HCT116 (cell line): ENCODE measurements around the gene DENND1A. TPM values are rescaled to one million over a fixed set of nuclear protein-coding genes. Genes with fewer than 3 reads are reported as not detected.

Experiments used
- ATAC-seq: fragments of 200-7000 bp; cut with Tn5 transposase; 2 replicates; pipeline ENCODE4 v1.9.1; 2020; ENCODE audit warnings: mild to moderate bottlenecking, moderate library complexity
- BruUV-seq: library from RNA; stranded (reverse); fragments of 400-500 nt; replicated peaks from 2 replicates; lab custom pipeline; 2021; lab: Mats Ljungman, UMichigan
- CTCF ChIA-PET: fragments of 300-600 bp; sonication (Branson Sonifier 250); formaldehyde crosslinking; loops from one replicate; lab custom pipeline; 2021; ENCODE audit warnings: antibody characterized with exemption; lab: Charles Lee
- POLR2A ChIA-PET: fragments of 300-600, 350-600 bp; sonication (Branson Sonifier 250); formaldehyde crosslinking; loops from one replicate; lab custom pipeline; 2021; ENCODE audit warnings: antibody characterized with exemption; lab: Charles Lee
- RAD21 ChIA-PET, 2 experiments: fragments of 300-600 bp; sonication (Branson Sonifier 250); formaldehyde crosslinking; loops; one replicate each; lab custom pipeline; 2023; ENCODE audit warnings: low total read pairs in 2 of 2; ENCODE audit not compliant: uncharacterized antibody in 2 of 2, unreplicated experiment in 2 of 2, low non-redundant PET in 1 of 2; lab: Charles Lee
- DNase-seq: peaks from one replicate; pipeline ENCODE4 v3.0.0-alpha.2; 2010; ENCODE audit warnings: low read depth, low spot score
- H2AFZ ChIP-seq: fragments of 200-600 bp; shearing (Covaris generic), sonication (generic); 2 replicates; pipeline ENCODE4 v1.6.1; 2017; ENCODE audit warnings: low read depth, mixed run types, mixed read lengths, antibody characterized with exemption, low read length; ENCODE audit not compliant: poor library complexity, severe bottlenecking
- H3K27ac ChIP-seq: 2 replicates; pipeline ENCODE4 v1.5.1; 2012; ENCODE audit warnings: low read depth, low read length
- H3K27me3 ChIP-seq: fragments of 200-600 bp; sonication (generic); 2 replicates; pipeline ENCODE4 v1.6.1; 2016; ENCODE audit warnings: mixed run types, low read length, mixed read lengths; ENCODE audit not compliant: insufficient read depth
- H3K36me3 ChIP-seq, 2 experiments: fragments of 200-500 bp in 1 of 2; fragments of 200-600 bp in 1 of 2; sonication (Bioruptor generic) in 1 of 2; sonication (generic) in 1 of 2; 2 replicates each; pipeline versions ENCODE4 v1.5.1 to v1.6.1; 2014 to 2016; ENCODE audit warnings: low read length in 2 of 2, inconsistent platforms in 1 of 2, mixed read lengths in 1 of 2, mixed run types in 1 of 2; ENCODE audit not compliant: insufficient read depth in 2 of 2, control insufficient read depth in 1 of 2
- H3K4me1 ChIP-seq, 2 experiments: fragments of 200-600 bp in 1 of 2; sonication (generic) in 1 of 2; 2 replicates each; pipeline versions ENCODE4 v1.5.1 to v1.6.1; 2012 to 2017; ENCODE audit warnings: low read length in 2 of 2, inconsistent platforms in 1 of 2, mild to moderate bottlenecking in 1 of 2, mixed read lengths in 1 of 2, mixed run types in 1 of 2, moderate library complexity in 1 of 2; ENCODE audit not compliant: insufficient read depth in 2 of 2, control insufficient read depth in 1 of 2
- H3K4me2 ChIP-seq: fragments of 200-600 bp; sonication (generic); 2 replicates; pipeline ENCODE4 v1.6.1; 2017; ENCODE audit warnings: mixed run types, low read length, mixed read lengths
- H3K4me3 ChIP-seq, 2 experiments: fragments of 200-600 bp in 1 of 2; sonication (generic) in 1 of 2; replicated peaks in 1 of 2; 2 replicates each; pipeline ENCODE4 v1.5.1; 2011 to 2016; ENCODE audit warnings: low read length in 2 of 2, control low read depth in 1 of 2, low read depth in 1 of 2, mild to moderate bottlenecking in 1 of 2, mixed read lengths in 1 of 2, mixed run types in 1 of 2
- H3K79me2 ChIP-seq: fragments of 200-600 bp; sonication (generic); 2 replicates; pipeline ENCODE4 v1.6.1; 2017; ENCODE audit warnings: mild to moderate bottlenecking, mixed run types, low read length, moderate library complexity, mixed read lengths; ENCODE audit not compliant: insufficient read depth
- H3K9ac ChIP-seq: fragments of 200-600 bp; sonication (generic); 2 replicates; pipeline ENCODE4 v1.6.1; 2016; ENCODE audit warnings: low read length, mixed read lengths
- H3K9me2 ChIP-seq: fragments of 200-600 bp; sonication (generic), shearing (Covaris generic); 2 replicates; pipeline ENCODE4 v1.6.1; 2017; ENCODE audit warnings: mixed run types, mild to moderate bottlenecking, moderate library complexity; ENCODE audit not compliant: insufficient read depth
- H3K9me3 ChIP-seq, 2 experiments: fragments of 200-500 bp in 1 of 2; fragments of 200-600 bp in 1 of 2; sonication (Bioruptor generic) in 1 of 2; sonication (generic) in 1 of 2; 2 replicates each; pipeline ENCODE4 v1.6.1; 2014 to 2017; ENCODE audit warnings: low read length in 2 of 2, mixed read lengths in 2 of 2, inconsistent platforms in 1 of 2, low read depth in 1 of 2, mild to moderate bottlenecking in 1 of 2, mixed run types in 1 of 2, moderate library complexity in 1 of 2; ENCODE audit not compliant: control insufficient read depth in 1 of 2, insufficient read depth in 1 of 2
- H4K20me1 ChIP-seq: fragments of 200-600 bp; sonication (generic), shearing (Covaris generic); 2 replicates; pipeline ENCODE4 v1.6.1; 2017; ENCODE audit warnings: mixed run types, mild to moderate bottlenecking, moderate library complexity; ENCODE audit not compliant: insufficient read depth
- CBX3 ChIP-seq: IDR thresholded peaks from 2 replicates; pipeline ENCODE4 v1.6.1; 2012; ENCODE audit warnings: low read depth
- CEBPB ChIP-seq: IDR thresholded peaks from 2 replicates; pipeline ENCODE4 v1.6.1; 2012; ENCODE audit warnings: low read depth
- EGR1 ChIP-seq: IDR thresholded peaks from 2 replicates; pipeline ENCODE4 v1.6.1; 2012; ENCODE audit warnings: low read depth
- JUND ChIP-seq: IDR thresholded peaks from 2 replicates; pipeline ENCODE4 v1.6.1; 2012
- POLR2A ChIP-seq: IDR thresholded peaks from 2 replicates; pipeline ENCODE4 v1.7.0; 2011; ENCODE audit warnings: borderline replicate concordance; ENCODE audit not compliant: insufficient read depth, insufficient read length; ENCODE audit errors: extremely low read depth
- POLR2AphosphoS5 ChIP-seq: IDR thresholded peaks from 2 replicates; pipeline ENCODE4 v1.6.1; 2011; ENCODE audit warnings: mild to moderate bottlenecking, low read depth, low read length, moderate library complexity
- RAD21 ChIP-seq: IDR thresholded peaks from 2 replicates; pipeline ENCODE4 v1.6.1; 2012; ENCODE audit warnings: low read depth, mild to moderate bottlenecking
- SP1 ChIP-seq: IDR thresholded peaks from 2 replicates; pipeline ENCODE4 v1.6.1; 2012; ENCODE audit warnings: low read depth
- YY1 ChIP-seq: IDR thresholded peaks from 2 replicates; pipeline ENCODE4 v1.6.1; 2011; ENCODE audit warnings: low read length, low read depth, moderate library complexity, mild to moderate bottlenecking; ENCODE audit not compliant: insufficient replicate concordance; ENCODE audit errors: extremely low read depth
- ZFX ChIP-seq: fragments of 450-650 bp; IDR thresholded peaks from 2 replicates; pipeline ENCODE4 v1.6.1; 2017
- ZNF274 ChIP-seq: fragments of 200-500 bp; sonication (Bioruptor generic); IDR thresholded peaks from 2 replicates; pipeline ENCODE4 v1.6.1; 2014; ENCODE audit warnings: mild to moderate bottlenecking, low read depth, low read length, inconsistent platforms
- intact Hi-C: fragments of 100-400 bp; cut with micrococcal nuclease; formaldehyde crosslinking; loops from 2 replicates; pipeline ENCODE4 v1.10.0; 2022
- total RNA-seq: library from RNA; stranded (reverse); gene quantifications from one replicate; pipeline ENCODE4 v1.2.1, GENCODE V29; 2021; ENCODE audit not compliant: unreplicated experiment
- TF ChIP-seq, protein P1 (sequence below): IDR thresholded peaks from 2 replicates; pipeline ENCODE4 v1.6.1; 2012
- TF ChIP-seq, protein P2 (sequence below), 3 experiments: fragments of 200-600 bp in 1 of 3; sonication (generic) in 1 of 3; IDR thresholded peaks in 2 of 3; conservative IDR thresholded peaks in 1 of 3; 2 replicates each; pipeline ENCODE4 v1.5.1; 2012 to 2017; ENCODE audit warnings: low read depth in 2 of 3, low read length in 2 of 3, antibody characterized with exemption in 1 of 3, borderline replicate concordance in 1 of 3, control low read depth in 1 of 3, mild to moderate bottlenecking in 1 of 3, mixed read lengths in 1 of 3, mixed run types in 1 of 3, moderate library complexity in 1 of 3; ENCODE audit not compliant: insufficient read depth in 1 of 3

The DENND1A gene
- total RNA-seq, 1 experiment from 2014 or later, result 33.0 TPM

DNA sequence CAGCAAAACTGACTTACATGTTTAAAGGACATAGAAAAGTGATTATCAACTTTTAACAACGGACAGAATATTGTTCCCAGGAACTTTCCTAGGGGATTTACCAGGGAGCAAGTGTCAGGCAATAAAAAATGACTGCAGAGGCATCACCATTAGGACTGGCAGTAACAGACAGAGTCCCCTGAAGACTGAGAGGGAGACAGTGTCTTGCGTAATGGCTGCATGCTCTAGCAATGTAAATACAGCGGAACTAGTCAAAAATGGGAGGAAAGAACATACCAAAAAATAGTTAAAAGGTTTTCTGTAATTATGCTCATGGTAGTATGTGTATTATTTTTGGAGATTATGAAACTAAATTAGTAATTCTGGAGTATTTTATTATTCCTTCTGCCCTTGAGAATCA is 392.1 kb downstream of the DENND1A start (continued):
- TF ChIP-seq SP1 (no peak), YY1 (no peak), EGR1 (no peak), CEBPB (no peak), ZNF274 (no peak)
- TF ChIP-seq, protein P1, sequence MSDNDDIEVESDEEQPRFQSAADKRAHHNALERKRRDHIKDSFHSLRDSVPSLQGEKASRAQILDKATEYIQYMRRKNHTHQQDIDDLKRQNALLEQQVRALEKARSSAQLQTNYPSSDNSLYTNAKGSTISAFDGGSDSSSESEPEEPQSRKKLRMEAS, result no peak
- TF ChIP-seq, all 23 proteins: peak for 0

DNA sequence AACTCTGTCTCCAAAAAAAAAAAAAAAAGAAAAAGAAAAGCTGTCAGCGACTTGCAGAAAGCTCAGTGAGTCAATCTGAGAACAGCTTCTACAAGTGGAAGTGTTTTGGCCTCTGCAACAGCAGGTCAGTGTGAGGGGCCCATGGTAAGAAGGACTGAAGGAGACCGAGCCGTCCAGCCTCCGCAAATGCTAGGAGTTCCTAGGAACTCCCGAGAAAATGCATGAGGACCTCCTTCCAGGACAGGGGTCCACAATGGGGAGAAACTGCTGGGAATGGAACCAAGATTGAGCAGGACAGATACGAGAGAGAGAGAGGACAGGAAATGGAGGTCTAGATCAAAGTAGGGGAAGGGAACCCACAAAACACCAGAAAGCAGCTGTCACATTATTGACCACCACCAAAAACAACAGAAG is 393.5 kb downstream of the DENND1A start:
- ChIA-PET CTCF (no interaction called here), POLR2A (no interaction called here), RAD21 (no interaction called here)
- H2AFZ ChIP-seq, result no peak overlapping the region
- H3K27me3 ChIP-seq, result no peaks in the 10 kb centered on the region
- no peaks in the 10 kb centered on the region for H3K36me3 ChIP-seq
- no peaks in the 10 kb centered on the region for H3K9me3 ChIP-seq
- intact Hi-C loops, result no loop called here
- no peak overlapping the region for H3K27ac ChIP-seq
- no peaks in the 10 kb centered on the region for H3K9me2 ChIP-seq
- H4K20me1 ChIP-seq, result no peaks in the 10 kb centered on the region; the same call in 1 of the 2 replicates
- no peaks in the 10 kb centered on the region for H3K4me1 ChIP-seq
- TF ChIP-seq ZFX (no peak), RAD21 (no peak), POLR2A (no peak), JUND (no peak), SP1 (no peak), EGR1 (no peak), YY1 (no peak), CBX3 (no peak), POLR2AphosphoS5 (no peak)
- TF ChIP-seq, protein P2, sequence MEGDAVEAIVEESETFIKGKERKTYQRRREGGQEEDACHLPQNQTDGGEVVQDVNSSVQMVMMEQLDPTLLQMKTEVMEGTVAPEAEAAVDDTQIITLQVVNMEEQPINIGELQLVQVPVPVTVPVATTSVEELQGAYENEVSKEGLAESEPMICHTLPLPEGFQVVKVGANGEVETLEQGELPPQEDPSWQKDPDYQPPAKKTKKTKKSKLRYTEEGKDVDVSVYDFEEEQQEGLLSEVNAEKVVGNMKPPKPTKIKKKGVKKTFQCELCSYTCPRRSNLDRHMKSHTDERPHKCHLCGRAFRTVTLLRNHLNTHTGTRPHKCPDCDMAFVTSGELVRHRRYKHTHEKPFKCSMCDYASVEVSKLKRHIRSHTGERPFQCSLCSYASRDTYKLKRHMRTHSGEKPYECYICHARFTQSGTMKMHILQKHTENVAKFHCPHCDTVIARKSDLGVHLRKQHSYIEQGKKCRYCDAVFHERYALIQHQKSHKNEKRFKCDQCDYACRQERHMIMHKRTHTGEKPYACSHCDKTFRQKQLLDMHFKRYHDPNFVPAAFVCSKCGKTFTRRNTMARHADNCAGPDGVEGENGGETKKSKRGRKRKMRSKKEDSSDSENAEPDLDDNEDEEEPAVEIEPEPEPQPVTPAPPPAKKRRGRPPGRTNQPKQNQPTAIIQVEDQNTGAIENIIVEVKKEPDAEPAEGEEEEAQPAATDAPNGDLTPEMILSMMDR (IDR thresholded peaks at IDR 0.05 in 2 of 3, conservative IDR thresholded peaks at IDR 0.05 in 1 of 3; ENCODE audit: borderline replicate concordance in 1 of 3, insufficient read depth in 1 of 3, low read depth in 2 of 3, low read length in 2 of 3), result no peak
- ATAC-seq (no peak), DNase-seq (no peak)
- no peak overlapping the region for H3K4me3 ChIP-seq
- no peaks in the 10 kb centered on the region for H3K79me2 ChIP-seq
- no peak overlapping the region for H3K9ac ChIP-seq
- no TSS peak for BruUV-seq
- no peak overlapping the region for H3K4me2 ChIP-seq
